Measurements from ENCODE around the gene SH3RF2.
"Not testable (repeated sequence)": the region's sequence is repeated elsewhere in the genome, so short reads cannot be mapped to it uniquely, and the experiment has no call there.

The SH3RF2 gene

GRCh38 chr5:145979270-145980223 is 43.2 kb downstream of the SH3RF2 start:
- DNase-seq (ENCODE audit: low spot score) = peak; percentile 22

- no peak for DNase-seq (ENCODE audit: low spot score)
Measured at GRCh38 chr5:145980259-145980658, 43.9 kb downstream of the SH3RF2 start.

- no peak for DNase-seq (ENCODE audit: low spot score)
Measured at GRCh38 chr5:145980718-145981117, 44.3 kb downstream of the SH3RF2 start.

- peak; percentile 88 for DNase-seq (ENCODE audit: low spot score)
Measured at GRCh38 chr5:145981589-145982571, 45.5 kb downstream of the SH3RF2 start.

GRCh38 chr5:145982572-145983318 is 46.4 kb downstream of the SH3RF2 start:
- no peak for DNase-seq (ENCODE audit: low spot score)

- no peak for DNase-seq (ENCODE audit: low spot score)
Measured at GRCh38 chr5:145983446-145983845, 47.1 kb downstream of the SH3RF2 start.

- no peak for DNase-seq (ENCODE audit: low spot score)
Measured at GRCh38 chr5:145984072-145984471, 47.7 kb downstream of the SH3RF2 start.

GRCh38 chr5:145987856-145988255 is 51.5 kb downstream of the SH3RF2 start:
- no peak for DNase-seq (ENCODE audit: low spot score)

GRCh38 chr5:145988993-145989392 is 52.6 kb downstream of the SH3RF2 start:
- DNase-seq (ENCODE audit: low spot score) = peak; percentile 30

GRCh38 chr5:145989428-145989827 is 53.0 kb downstream of the SH3RF2 start:
- DNase-seq (ENCODE audit: low spot score) = peak; percentile 72

GRCh38 chr5:145990170-145990569 is 53.8 kb downstream of the SH3RF2 start:
- DNase-seq (ENCODE audit: low spot score) = no peak

- peak; percentile 57 for DNase-seq (ENCODE audit: low spot score)
Measured at GRCh38 chr5:145991044-145991575, 54.7 kb downstream of the SH3RF2 start.

- DNase-seq (ENCODE audit: low spot score) = not testable (repeated sequence)
Measured at GRCh38 chr5:145993538-145993937, 57.2 kb downstream of the SH3RF2 start.

GRCh38 chr5:145996135-145996534 is 59.8 kb downstream of the SH3RF2 start:
- DNase-seq (ENCODE audit: low spot score) = no peak

GRCh38 chr5:145999208-145999607 is 62.8 kb downstream of the SH3RF2 start:
- peak; percentile 50 for DNase-seq (ENCODE audit: low spot score)

GRCh38 chr5:146000072-146000471 is 63.7 kb downstream of the SH3RF2 start:
- DNase-seq (ENCODE audit: low spot score) = no peak

GRCh38 chr5:146001544-146002190 is 65.3 kb downstream of the SH3RF2 start:
- peak; percentile 81 for DNase-seq (ENCODE audit: low spot score)

- DNase-seq (ENCODE audit: low spot score) = no peak
Measured at GRCh38 chr5:146002491-146002890, 66.1 kb downstream of the SH3RF2 start.

GRCh38 chr5:146003852-146004251 is 67.5 kb downstream of the SH3RF2 start:
- no peak for DNase-seq (ENCODE audit: low spot score)

GRCh38 chr5:146005264-146005663 is 68.9 kb downstream of the SH3RF2 start:
- no peak for DNase-seq (ENCODE audit: low spot score)

GRCh38 chr5:146005723-146006122 is 69.3 kb downstream of the SH3RF2 start:
- DNase-seq (ENCODE audit: low spot score) = peak; percentile 78

Data from kidney tubule cell (primary cell).